HL-60/S4 (cell line): Measurements from ENCODE around the gene TRAM2.

Experiments
- in situ Hi-C: fragments of 300-500 bp; cut with MboI; formaldehyde crosslinking; loops from 2 replicates; pipeline ENCODE4 v1.14.3; 2022; ENCODE audit warnings: low sequenced_read_pairs

The TRAM2 gene

GRCh38 chr6:52512199-52512598 is 64.7 kb downstream of the TRAM2 start:
- in situ Hi-C loops = no loop called here

GRCh38 chr6:52511572-52512151 is 65.2 kb downstream of the TRAM2 start:
- in situ Hi-C loops = no loop called here

GRCh38 chr6:52511163-52511562 is 65.7 kb downstream of the TRAM2 start:
- in situ Hi-C loops = no loop called here

GRCh38 chr6:52510213-52510562 is 66.7 kb downstream of the TRAM2 start:
- in situ Hi-C loops = no loop called here

- in situ Hi-C loops = no loop called here
Measured at GRCh38 chr6:52509281-52510212, 67.3 kb downstream of the TRAM2 start.

GRCh38 chr6:52508261-52508739 is 68.6 kb downstream of the TRAM2 start:
- in situ Hi-C loops = no loop called here

- in situ Hi-C loops = no loop called here
Measured at GRCh38 chr6:52507557-52508260, 69.2 kb downstream of the TRAM2 start.

GRCh38 chr6:52506476-52506875 is 70.4 kb downstream of the TRAM2 start:
- in situ Hi-C loops = no loop called here

- in situ Hi-C loops = no loop called here
Measured at GRCh38 chr6:52505726-52506409, 71.0 kb downstream of the TRAM2 start.

- in situ Hi-C loops = no loop called here
Measured at GRCh38 chr6:52504782-52505136, 72.1 kb downstream of the TRAM2 start.

GRCh38 chr6:52503851-52504781 is 72.7 kb downstream of the TRAM2 start:
- in situ Hi-C loops = no loop called here

GRCh38 chr6:52503323-52503747 is 73.5 kb downstream of the TRAM2 start:
- in situ Hi-C loops = no loop called here

GRCh38 chr6:52502306-52503029 is 74.4 kb downstream of the TRAM2 start:
- in situ Hi-C loops = no loop called here

GRCh38 chr6:52500238-52501129 is 76.4 kb downstream of the TRAM2 start:
- in situ Hi-C loops = no loop called here

GRCh38 chr6:52499681-52500236 is 77.1 kb downstream of the TRAM2 start:
- in situ Hi-C loops = no loop called here

GRCh38 chr6:52499026-52499425 is 77.8 kb downstream of the TRAM2 start:
- in situ Hi-C loops = no loop called here

- in situ Hi-C loops = no loop called here
Measured at GRCh38 chr6:52498538-52499017, 78.3 kb downstream of the TRAM2 start.
